Heart right ventricle (tissue), 16 donors: ENCODE results near the gene MAP7. TPM values are rescaled to one million over a fixed set of nuclear protein-coding genes. Genes with fewer than 3 reads are reported as not detected.

Source experiments
- ATAC-seq, 8 donors: fragments of 200-7000 bp; cut with Tn5 transposase; one replicate each; pipeline ENCODE4 v1.9.1; 2020; ENCODE audit warnings: mild to moderate bottlenecking in 8 of 8, moderate library complexity in 8 of 8, moderate number of reproducible peaks in 1 of 8
- DNase-seq, 2 donors: peaks; one replicate each; pipeline ENCODE4 v3.0.0-alpha.2; 2020
- H3K27ac ChIP-seq, 10 donors: fragments of 200-600 bp; sonication (generic) in 2 of 10; one replicate each; pipeline versions ENCODE4 v1.5.0 to v1.8.0; 2020 to 2022; ENCODE audit warnings: mild to moderate bottlenecking in 3 of 10
- H3K27me3 ChIP-seq, 7 donors: fragments of 200-600 bp; one replicate each; pipeline ENCODE4 v1.8.0; 2021 to 2022; ENCODE audit warnings: mild to moderate bottlenecking in 2 of 7
- H3K36me3 ChIP-seq, 9 donors: fragments of 200-600 bp; sonication (generic) in 1 of 9; one replicate each; pipeline versions ENCODE4 v1.5.0 to v1.8.0; 2020 to 2022; ENCODE audit warnings: mild to moderate bottlenecking in 2 of 9
- H3K4me1 ChIP-seq, 9 donors: fragments of 200-600 bp; sonication (generic) in 1 of 9; one replicate each; pipeline versions ENCODE4 v1.5.0 to v1.8.0; 2020 to 2022; ENCODE audit warnings: mild to moderate bottlenecking in 4 of 9
- H3K4me3 ChIP-seq, 10 donors: fragments of 200-600 bp; sonication (generic) in 2 of 10; one replicate each; pipeline versions ENCODE4 v1.5.0 to v1.8.0; 2020 to 2022; ENCODE audit warnings: mild to moderate bottlenecking in 7 of 10, moderate library complexity in 2 of 10
- H3K9me3 ChIP-seq, 11 donors: fragments of 200-600 bp in 10 of 11; sonication (generic) in 2 of 11; one replicate each; pipeline versions ENCODE4 v1.5.0 to v1.8.0; 2013 to 2022; ENCODE audit warnings: mild to moderate bottlenecking in 2 of 11, control low read depth in 1 of 11, moderate library complexity in 1 of 11
- WGBS, 2 donors: extraction: QIAGEN DNeasy Blood & Tissue Kit; methylation state at CpG; one replicate each; pipeline ENCODE4 v1.1.7; 2013; ENCODE audit warnings: inconsistent platforms in 1 of 2; 5-methylcytosine and 5-hydroxymethylcytosine counted together
- intact Hi-C, 10 donors: fragments of 100-400 bp; cut with DNase I; formaldehyde crosslinking; loops; one replicate each; pipeline versions ENCODE4 v1.11.1 to v1.14.2; 2022
- polyA plus RNA-seq, 2 donors: library from polyadenylated mRNA; stranded (reverse); fragments of 200-250 nt; gene quantifications; one replicate each; pipeline ENCODE4 v1.2.3, GENCODE V29; 2013
- total RNA-seq, 10 donors: library from RNA; stranded (reverse); fragmentation: NEBNext Ultra II Directional in 3 of 10; extraction: Animal tissue kit (Norgen Biotek cat#: 25700) in 3 of 10; gene quantifications; one replicate each; pipeline versions ENCODE4 v1.2.1 to v1.2.4, GENCODE V29; 2021 to 2023
- TF ChIP-seq, protein P1 (sequence below), 9 donors: fragments of 200-600 bp; sonication (generic) in 2 of 9; IDR thresholded peaks; one replicate each; pipeline versions ENCODE4 v1.5.0 to v1.8.0; 2021 to 2022; ENCODE audit warnings: antibody characterized with exemption in 9 of 9, mild to moderate bottlenecking in 5 of 9, moderate library complexity in 1 of 9
- donor health status: Arrhythmogenic right ventricular cardiomyopathy.
- donor health status: ischemic (EF 13 %, LVEDD 7.1; RV severe dilation, severe dysfunction).
- donor health status: healthy with polysubstance abuse.
- donor health status: DM: no; HTN: yes; CAD: no.
- donor health status: DM: no; HTN: no; CAD: no.
- donor health status: ischemic (EF 25% LVEDD 6.9; RV normal size, moderate dysfunction).
- donor health status: ischemic (EF 25% LVEDD 5.7; RV mildly dilated, moderate dysfunction).
- donor health status: healthy.
- donor health status: DM: yes; HTN: yes; CAD: no.
- donor health status: Ischemic cardiomyopathy.
- donor health status: ischemic (EF 35%, LVEDD 5.7; RV mildly dilated, moderate dysfunction).
- donor health status: nonischemic (EF 11% LVEDD 7.7; RV severe dilation, severe dysfunction).
- donor health status: DM: yes; HTN: yes; CAD: no.
- donor health status: PGD.
- donor health status: ischemic (EF 29% LVEDD 5.4; RV normal size, mild dysfunction).
- donor health status: nonischemic (EF 23%, LVEDD 6.1; RV moderate dilation, normal function).

MAP7 gene
- total and polyA plus RNA-seq, 12 donors = 0.48 to 4.1 (median 2.3) TPM

DNA sequence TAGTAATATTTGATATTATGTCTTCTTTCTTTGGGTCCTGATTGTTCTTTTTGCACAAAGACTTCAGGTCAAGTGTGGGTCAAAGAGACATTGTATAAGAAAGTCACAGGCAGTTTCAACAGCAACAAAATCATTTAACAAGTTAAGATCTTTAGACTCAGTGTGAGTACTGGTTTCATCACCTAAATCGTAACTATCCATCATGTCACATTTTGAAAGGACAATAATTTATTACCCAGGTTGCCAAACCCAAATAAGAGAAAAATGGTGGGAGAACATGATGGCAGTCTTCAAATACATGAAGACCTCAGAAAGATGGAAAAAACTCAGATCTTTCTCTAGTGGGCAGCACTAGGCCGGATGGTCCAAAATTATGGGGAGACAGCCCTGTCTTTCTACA is 205.1 kb downstream of the MAP7 start:
- Histone ChIP-seq H3K9me3 (no peaks in the 10 kb centered on the region), H3K4me1 (no peaks in the 10 kb centered on the region), H3K27ac (no peak overlapping the region), H3K36me3 (no peaks in the 10 kb centered on the region), H3K27me3 (no peaks in the 10 kb centered on the region), H3K4me3 (no peak overlapping the region)
- WGBS, 2 donors = 93 to 97% methylated on average over 2 of the region's 2 CpGs
- DNase-seq = no peak
- ATAC-seq = no peak
- intact Hi-C loops = no loop called here
- TF ChIP-seq, protein P1, sequence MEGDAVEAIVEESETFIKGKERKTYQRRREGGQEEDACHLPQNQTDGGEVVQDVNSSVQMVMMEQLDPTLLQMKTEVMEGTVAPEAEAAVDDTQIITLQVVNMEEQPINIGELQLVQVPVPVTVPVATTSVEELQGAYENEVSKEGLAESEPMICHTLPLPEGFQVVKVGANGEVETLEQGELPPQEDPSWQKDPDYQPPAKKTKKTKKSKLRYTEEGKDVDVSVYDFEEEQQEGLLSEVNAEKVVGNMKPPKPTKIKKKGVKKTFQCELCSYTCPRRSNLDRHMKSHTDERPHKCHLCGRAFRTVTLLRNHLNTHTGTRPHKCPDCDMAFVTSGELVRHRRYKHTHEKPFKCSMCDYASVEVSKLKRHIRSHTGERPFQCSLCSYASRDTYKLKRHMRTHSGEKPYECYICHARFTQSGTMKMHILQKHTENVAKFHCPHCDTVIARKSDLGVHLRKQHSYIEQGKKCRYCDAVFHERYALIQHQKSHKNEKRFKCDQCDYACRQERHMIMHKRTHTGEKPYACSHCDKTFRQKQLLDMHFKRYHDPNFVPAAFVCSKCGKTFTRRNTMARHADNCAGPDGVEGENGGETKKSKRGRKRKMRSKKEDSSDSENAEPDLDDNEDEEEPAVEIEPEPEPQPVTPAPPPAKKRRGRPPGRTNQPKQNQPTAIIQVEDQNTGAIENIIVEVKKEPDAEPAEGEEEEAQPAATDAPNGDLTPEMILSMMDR (IDR thresholded peaks at IDR 0.05) = no peak

DNA sequence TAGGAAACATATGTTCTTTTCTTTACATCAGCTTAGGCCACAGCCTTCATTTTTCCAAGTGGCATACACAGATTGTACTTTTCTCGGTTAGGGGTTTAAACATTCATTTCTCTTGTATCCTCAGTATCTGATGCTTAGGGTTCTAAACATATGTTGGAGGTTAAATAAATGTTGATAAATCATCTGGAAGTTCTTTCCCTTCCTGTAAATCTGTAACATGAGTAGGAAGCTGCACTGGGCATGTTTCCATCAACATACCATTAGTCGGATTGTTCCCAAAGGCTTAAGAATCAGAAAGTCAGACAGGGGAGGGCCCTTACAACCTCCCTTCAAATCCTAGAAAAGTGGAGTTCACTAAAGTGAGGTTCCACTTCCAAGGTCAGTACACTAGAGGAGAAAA is 205.8 kb downstream of the MAP7 start:
- intact Hi-C loops = no loop called here
- Histone ChIP-seq H3K27me3 (no peaks in the 10 kb centered on the region), H3K27ac (no peak overlapping the region), H3K4me3 (no peak overlapping the region), H3K36me3 (no peaks in the 10 kb centered on the region), H3K4me1 (no peaks in the 10 kb centered on the region), H3K9me3 (no peaks in the 10 kb centered on the region)
- WGBS, 2 donors = 69 to 74% methylated on average over 2 of the region's 2 CpGs
- ATAC-seq (no peak), DNase-seq (no peak)
- TF ChIP-seq, protein P1 (IDR thresholded peaks at IDR 0.05) = no peak

DNA sequence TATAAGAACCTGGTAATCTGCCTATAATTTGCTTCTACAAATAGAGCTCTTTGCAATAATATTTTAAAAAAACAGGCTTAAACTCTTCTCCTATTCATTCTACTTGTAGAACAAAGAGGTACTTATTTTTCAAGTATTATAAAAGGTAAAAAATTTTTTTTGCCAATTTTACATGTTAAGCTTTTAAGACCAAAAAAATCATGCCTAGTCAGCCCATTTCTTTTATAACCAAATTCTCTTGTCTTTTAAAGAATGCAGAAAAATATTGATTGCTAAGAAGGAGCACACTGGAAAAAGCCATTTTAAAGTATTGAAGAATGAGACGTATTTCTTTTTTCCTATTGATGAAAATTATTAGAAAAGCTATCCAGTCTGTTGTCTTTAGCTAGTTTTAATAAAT is 206.5 kb downstream of the MAP7 start:
- Histone ChIP-seq H3K27me3 (no peaks in the 10 kb centered on the region), H3K27ac (no peak overlapping the region), H3K36me3 (no peaks in the 10 kb centered on the region), H3K4me1 (no peaks in the 10 kb centered on the region), H3K9me3 (no peaks in the 10 kb centered on the region), H3K4me3 (no peak overlapping the region)
- intact Hi-C loops = no loop called here
- TF ChIP-seq, protein P1 (IDR thresholded peaks at IDR 0.05) = no peak
- DNase-seq = no peak
- no peak for ATAC-seq
- 91 to 96% methylated on average over 1 of the region's 1 CpG for WGBS, 2 donors

DNA sequence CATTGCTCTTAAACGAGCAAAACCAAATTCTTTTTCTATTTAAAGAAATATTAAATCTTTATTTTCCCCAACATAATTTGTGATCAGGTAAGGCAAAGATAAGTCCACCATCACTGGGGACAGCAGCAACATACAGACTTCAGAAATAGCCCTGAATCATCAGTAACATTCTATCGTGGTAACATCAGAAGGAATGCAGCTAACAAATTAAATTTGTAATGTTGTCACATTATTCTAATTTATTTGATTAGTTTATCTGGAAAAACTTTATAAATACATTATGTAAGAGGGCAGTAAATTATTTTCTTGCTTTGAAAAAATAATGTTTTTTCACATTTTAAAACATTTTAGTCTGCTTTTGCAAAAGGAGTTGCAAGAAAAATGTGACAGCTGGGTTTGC is 206.9 kb downstream of the MAP7 start:
- H3K36me3 ChIP-seq = no peaks in the 10 kb centered on the region
- no peaks in the 10 kb centered on the region for H3K9me3 ChIP-seq
- no peak overlapping the region for H3K27ac ChIP-seq
- H3K27me3 ChIP-seq = no peaks in the 10 kb centered on the region
- H3K4me3 ChIP-seq = no peak overlapping the region
- H3K4me1 ChIP-seq = no peaks in the 10 kb centered on the region
- ATAC-seq (no peak), DNase-seq (no peak)
- TF ChIP-seq, protein P1 (IDR thresholded peaks at IDR 0.05) = no peak
- intact Hi-C loops = no loop called here
- WGBS, 2 donors = 62 to 66% methylated on average over 2 of the region's 2 CpGs

DNA sequence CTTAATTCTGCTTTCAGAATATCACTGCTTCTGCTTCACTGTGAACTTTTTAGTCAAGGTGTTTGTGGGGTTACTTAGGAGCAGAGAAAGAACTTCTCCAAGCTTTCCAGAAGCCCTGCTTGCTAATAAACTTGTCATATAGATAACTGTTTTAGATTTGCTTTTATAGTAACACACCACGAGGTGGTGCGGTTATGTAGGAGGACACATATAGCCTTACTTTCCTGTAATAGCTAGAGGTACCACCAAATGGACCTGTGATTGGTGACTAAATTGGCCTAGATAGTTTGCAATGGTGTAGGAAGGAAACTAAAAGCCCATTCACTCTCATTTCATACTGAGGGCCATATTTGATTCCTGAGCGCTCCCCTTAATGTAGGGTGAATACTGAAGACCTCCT is 208.3 kb downstream of the MAP7 start:
- Histone ChIP-seq H3K36me3 (no peaks in the 10 kb centered on the region), H3K4me1 (no peaks in the 10 kb centered on the region), H3K27ac (no peak overlapping the region), H3K4me3 (no peak overlapping the region), H3K27me3 (no peaks in the 10 kb centered on the region), H3K9me3 (no peaks in the 10 kb centered on the region)
- intact Hi-C loops = no loop called here
- ATAC-seq (no peak), DNase-seq (no peak)
- WGBS, 2 donors = 84 to 93% methylated on average over 3 of the region's 3 CpGs
- TF ChIP-seq, protein P1 (IDR thresholded peaks at IDR 0.05) = no peak
